RWPE1 (cell line): Measurements from ENCODE around the gene HMX3.

Experiments
- CTCF ChIA-PET: fragments of 350-600 bp; sonication (Branson Sonifier 250); formaldehyde crosslinking; extraction: SDS; loops from one replicate; lab custom pipeline; 2021; lab: Yijun Ruan, JAX
- POLR2A ChIA-PET: fragments of 400-600 bp; formaldehyde crosslinking; extraction: SDS; loops from one replicate; lab custom pipeline; 2020; ENCODE audit warnings: antibody characterized with exemption; ENCODE audit not compliant: low non-redundant PET; lab: Yijun Ruan, JAX
- DNase-seq: peaks from one replicate; pipeline ENCODE4 v3.0.0; 2012; ENCODE audit warnings: low spot score
- H3K27ac ChIP-seq: fragments of 450-650 bp; 2 replicates; pipeline ENCODE4 v1.5.1; 2017
- TF ChIP-seq, protein P1 (sequence below): fragments of 450-650 bp; conservative IDR thresholded peaks from 2 replicates; pipeline ENCODE4 v1.5.1; 2017; ENCODE audit warnings: low read depth, mild to moderate bottlenecking

Gene HMX3

DNA sequence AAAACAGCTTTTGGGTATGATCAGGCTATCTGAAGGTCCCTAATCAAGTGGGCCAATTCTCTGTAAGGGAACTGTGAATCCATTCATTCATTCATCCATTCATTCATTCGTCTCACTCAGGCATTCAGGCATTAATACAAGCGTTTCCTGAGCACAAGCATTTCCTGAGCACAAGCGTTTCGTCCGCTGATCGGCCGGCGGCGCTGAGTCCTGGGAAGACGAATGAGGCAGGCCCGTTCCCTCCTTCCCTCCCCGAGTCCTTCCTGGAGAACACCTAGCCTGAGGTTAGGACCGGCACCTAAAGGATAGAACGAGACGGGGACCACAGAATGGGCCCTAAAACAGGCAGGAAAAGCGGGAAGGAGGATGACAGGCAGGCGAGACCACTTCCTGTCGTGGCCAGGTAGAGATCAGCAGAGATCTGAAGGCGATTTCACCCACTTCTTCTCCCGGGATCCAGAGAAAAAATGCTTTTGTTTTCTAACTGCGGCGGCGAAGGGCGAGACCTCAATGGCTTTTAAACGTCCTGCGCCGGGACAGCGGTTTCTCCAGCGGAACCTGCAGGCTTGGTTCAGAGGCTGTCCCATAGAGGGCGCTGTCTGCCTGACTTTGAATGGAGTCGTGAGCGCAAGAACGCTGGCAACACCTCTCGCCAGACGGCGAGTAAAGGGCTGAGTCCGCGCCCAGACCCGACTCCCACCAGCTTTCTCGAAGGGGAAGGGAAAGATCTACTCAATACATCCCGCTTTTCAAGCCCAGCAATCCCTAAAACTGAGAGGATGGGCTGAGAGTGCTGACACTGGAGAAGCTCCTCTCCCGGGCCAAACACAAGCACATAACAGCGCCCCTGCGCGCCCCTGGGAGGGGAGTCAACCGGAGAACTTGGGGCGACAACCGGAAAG lies 2.9 kb upstream of the HMX3 start:
- TF ChIP-seq, protein P1, sequence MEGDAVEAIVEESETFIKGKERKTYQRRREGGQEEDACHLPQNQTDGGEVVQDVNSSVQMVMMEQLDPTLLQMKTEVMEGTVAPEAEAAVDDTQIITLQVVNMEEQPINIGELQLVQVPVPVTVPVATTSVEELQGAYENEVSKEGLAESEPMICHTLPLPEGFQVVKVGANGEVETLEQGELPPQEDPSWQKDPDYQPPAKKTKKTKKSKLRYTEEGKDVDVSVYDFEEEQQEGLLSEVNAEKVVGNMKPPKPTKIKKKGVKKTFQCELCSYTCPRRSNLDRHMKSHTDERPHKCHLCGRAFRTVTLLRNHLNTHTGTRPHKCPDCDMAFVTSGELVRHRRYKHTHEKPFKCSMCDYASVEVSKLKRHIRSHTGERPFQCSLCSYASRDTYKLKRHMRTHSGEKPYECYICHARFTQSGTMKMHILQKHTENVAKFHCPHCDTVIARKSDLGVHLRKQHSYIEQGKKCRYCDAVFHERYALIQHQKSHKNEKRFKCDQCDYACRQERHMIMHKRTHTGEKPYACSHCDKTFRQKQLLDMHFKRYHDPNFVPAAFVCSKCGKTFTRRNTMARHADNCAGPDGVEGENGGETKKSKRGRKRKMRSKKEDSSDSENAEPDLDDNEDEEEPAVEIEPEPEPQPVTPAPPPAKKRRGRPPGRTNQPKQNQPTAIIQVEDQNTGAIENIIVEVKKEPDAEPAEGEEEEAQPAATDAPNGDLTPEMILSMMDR, result peak; percentile 83
- H3K27ac ChIP-seq, result no peak overlapping the region
- ChIA-PET CTCF (interaction anchor here (0.5 to 2.4 kb wide), 25 partner anchors 13 to 832 kb away, joined by 3 to 14 read pairs (median 3); no protein-coding TSS in a partner anchor), POLR2A (no interaction called here)
- DNase-seq, result peak; percentile 90

DNA sequence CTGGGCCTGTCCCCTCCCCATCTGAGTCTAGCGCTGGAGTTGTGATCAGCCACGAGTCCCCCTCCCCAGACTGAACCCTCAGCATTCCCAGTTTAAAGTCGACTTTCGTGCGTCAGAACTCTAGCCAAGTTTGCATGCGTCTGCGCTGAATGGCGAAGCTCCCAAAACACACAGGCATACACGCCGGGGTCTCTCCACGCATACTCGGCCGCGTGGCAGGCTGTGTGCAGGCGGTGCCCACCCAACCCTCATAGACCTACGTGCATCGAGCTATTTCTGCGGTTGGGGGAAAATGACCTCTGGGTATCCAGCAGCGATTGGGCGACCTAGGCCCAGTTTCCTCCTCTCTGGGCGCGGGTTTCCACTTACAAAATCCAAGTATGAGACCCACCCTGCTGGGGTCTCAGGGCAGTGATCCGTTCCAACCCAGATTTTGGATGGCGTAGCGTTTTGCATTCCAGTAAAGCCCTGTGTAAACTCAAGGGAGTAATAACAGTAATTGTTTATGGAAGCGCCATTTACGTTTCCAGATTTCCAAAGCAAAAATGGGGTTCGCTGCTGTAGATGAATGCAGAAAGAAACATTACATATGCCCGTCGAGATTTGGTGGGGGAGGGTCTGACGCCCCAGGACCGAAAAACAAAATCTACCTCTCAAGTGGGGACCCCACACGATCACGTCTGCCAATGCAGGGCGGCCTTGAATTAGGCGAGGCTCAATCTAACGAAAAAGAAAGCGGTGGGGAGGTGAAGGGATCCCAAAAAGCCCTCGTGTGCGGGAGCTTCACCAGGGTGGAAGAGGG lies 2.0 kb upstream of the HMX3 start:
- no peak overlapping the region for H3K27ac ChIP-seq
- DNase-seq, result no peak
- TF ChIP-seq, protein P1, result no peak
- ChIA-PET CTCF (interaction anchor here (0.6 to 2.4 kb wide), 24 partner anchors 12 to 831 kb away, joined by 3 to 14 read pairs (median 3); no protein-coding TSS in a partner anchor), POLR2A (no interaction called here)

DNA sequence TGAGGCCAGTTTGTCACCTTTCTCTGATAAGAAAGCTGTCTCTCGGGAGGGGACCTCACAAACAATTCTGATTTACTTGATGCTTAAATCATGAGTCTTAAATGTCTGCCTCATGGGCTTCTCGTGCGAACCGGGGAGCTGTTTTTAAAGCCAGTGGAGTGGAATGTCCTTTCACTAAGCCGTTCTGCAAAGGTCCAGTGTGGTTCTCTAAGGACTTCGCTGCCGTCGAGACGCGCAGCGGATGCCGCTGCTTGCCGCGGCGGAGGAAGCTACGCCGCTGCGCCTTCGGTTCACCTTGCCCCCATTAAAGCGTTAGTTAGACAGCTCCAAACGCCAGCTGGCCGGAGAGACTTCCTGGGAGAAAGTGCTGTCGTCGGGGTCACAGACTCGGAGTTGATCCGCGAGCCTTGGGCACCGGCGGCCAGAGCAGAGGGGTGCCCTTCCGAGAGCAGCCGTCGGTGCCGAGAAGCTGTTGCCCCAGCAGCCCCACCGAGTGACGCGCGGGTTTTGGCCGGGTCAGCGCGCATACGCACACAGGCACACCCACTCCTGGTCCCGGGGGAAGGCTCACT lies 1.3 kb upstream of the HMX3 start:
- no peak for DNase-seq
- POLR2A ChIA-PET, result no interaction called here

DNA sequence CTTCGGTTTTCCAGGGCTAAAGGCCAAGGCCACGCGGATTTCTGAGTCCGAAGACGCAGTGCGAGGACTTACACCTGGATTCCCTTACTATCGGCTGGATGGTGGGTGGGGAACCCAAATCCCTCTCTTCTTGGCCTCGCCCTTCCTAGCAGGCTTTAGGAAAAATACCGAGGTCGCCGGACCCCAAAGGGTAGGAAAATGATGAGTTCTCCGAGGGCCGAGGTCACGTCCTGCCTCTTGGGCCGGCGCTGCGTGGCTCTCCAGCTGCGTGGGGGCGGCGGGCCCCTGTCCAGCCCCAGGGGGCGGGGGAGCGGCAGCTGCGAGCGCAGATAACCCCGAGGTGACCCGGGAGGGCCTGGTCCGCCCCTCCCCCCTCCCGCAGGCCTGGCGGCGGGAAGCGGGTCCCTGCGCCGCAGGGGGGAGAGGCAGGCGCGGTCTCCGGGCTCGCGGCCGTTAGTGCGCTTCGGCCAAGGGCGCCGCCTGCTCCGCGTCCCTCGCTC lies 805 bp upstream of the HMX3 start:
- H3K27ac ChIP-seq, result no peak overlapping the region
- ChIA-PET POLR2A (no interaction called here), CTCF (interaction anchor here (0.7 to 2.4 kb wide), 4 partner anchors 8 to 246 kb away, joined by 3 to 14 read pairs (median 8); no protein-coding TSS in a partner anchor)
- no peak for DNase-seq
- TF ChIP-seq, protein P1, result no peak

More for the DNA sequence above, 1.3 kb upstream of the HMX3 start:
- H3K27ac ChIP-seq, result no peak overlapping the region
- CTCF ChIA-PET, result interaction anchor here (0.7 to 2.4 kb wide), 6 partner anchors 8 to 246 kb away, joined by 3 to 14 read pairs (median 9); no protein-coding TSS in a partner anchor
- TF ChIP-seq, protein P1, result no peak

DNA sequence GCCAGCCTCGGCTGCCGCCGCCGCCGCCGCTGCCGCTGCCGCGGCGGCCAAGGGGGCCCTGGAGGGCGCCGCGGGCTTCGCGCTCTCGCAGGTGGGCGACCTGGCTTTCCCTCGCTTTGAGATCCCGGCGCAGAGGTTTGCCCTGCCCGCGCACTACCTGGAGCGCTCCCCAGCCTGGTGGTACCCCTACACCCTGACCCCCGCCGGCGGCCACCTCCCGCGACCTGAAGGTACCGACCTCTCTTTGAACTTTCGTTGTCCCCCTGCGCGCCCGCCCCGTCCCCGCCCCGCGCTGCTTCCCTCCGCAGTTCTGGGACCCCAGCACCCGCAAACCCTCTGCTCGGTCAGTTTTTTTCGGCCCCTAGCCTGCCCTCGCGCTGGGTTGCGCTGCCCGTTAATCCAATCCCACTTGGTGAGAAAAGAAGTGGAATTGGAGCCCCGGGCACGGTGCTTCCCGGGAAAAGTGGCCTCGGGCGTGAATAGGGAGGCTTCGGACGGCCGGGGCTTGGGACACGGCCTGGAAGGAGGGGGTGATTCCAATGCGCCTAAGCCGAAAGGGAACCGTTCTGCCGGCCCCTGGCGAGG lies 543 bp downstream of the HMX3 start:
- no peak overlapping the region for H3K27ac ChIP-seq
- CTCF ChIA-PET, result interaction anchor here (1.4 kb wide), 1 partner anchor 93 kb away, joined by 5 read pairs; no protein-coding TSS in a partner anchor
- POLR2A ChIA-PET, result no interaction called here
- TF ChIP-seq, protein P1, result no peak
- no peak for DNase-seq
